ENCODE data around the gene CDH2.
A peak's percentile ranks its signal among the peaks of the same experiment; 100 is the strongest.
"Not testable (repeated sequence)": the region's sequence is repeated elsewhere in the genome, so short reads cannot be mapped to it uniquely, and the experiment has no call there.

The CDH2 gene

DNA sequence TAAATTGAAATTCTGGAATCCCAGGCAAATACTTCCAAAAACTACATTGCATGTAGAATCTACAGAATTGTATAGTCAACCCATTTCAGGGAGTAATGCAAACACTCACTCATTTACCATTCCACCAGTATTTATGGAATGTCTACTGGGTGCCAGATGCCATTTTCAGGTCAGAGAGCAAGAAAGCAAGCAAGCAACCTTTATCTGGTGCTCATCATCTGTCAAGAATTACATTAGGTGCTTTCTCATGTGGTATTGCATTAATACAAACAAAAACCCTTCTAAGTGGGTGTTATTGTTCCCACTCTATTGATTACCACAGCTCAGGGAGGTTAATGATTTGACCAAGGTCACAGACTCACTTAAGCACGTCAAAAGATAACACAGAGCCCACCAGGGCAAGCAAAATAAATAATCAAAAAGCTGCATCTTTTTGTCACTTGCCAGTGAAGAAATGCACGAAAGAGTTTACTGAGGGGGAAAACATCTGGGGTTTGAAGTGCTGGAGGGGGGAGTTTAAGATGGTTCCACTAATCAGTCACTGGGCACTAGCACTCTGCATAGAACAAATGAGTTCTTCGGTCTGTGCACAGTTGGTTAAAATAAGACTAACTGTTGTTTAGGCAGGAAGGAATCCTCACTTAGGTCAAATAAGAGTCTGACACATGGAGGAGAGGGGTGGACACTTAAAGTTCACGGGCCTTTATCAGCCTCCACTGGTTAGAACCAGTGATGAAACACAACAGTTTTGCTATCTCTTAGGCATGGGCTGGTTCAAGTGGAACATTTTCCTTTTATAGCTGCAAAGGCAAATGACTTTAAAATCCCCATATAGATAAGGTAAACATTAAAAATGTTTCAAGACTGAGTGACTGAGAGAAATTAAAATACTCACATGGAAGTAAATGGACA lies 208.8 kb downstream of the CDH2 start:
- no peak for DNase-seq
- in situ Hi-C loops (cut with MboI; ENCODE audit: low pct_unique_long_range_greater_than_20kb, low sequenced_read_pairs) = no loop called here

DNA sequence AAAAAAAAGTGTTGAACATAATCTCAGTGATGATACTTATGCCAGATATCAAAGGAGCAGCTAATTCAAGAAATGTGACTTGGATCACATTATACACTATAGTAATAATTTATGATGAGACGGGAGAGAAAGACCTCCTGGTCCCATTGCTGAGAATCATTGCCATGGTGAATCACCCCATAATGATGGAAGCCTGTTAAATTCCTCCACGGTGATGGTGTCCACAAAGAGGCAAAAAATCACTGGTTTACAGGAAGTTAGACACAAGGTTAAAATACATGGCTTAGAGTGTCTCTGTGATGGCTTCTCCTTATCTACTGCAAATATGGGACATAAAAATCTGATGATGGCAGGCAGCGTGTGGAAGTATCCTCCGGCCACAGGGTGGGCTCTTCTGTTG lies 210.0 kb downstream of the CDH2 start:
- DNase-seq = no peak
- in situ Hi-C loops (cut with MboI; ENCODE audit: low pct_unique_long_range_greater_than_20kb, low sequenced_read_pairs) = no loop called here

DNA sequence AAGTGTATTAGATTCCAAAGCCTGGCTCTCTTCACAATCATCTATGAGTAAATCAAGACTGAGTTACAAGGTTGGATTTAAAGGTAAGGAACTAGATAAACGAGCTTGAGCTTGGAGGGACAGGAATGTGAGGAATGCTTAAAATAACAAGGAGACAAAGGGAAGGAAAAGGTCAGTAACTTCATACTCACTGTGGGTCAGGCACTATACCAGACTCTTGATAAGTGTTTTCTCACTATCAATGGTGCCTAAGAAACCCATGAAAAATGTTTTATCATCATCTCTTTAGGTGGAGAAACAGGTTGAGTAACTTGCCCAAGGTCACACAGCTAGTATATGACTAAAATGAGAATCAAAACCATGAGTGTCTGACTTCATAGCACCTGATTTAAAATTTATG lies 212.1 kb downstream of the CDH2 start:
- no peak for DNase-seq
- in situ Hi-C loops (cut with MboI; ENCODE audit: low pct_unique_long_range_greater_than_20kb, low sequenced_read_pairs) = no loop called here

DNA sequence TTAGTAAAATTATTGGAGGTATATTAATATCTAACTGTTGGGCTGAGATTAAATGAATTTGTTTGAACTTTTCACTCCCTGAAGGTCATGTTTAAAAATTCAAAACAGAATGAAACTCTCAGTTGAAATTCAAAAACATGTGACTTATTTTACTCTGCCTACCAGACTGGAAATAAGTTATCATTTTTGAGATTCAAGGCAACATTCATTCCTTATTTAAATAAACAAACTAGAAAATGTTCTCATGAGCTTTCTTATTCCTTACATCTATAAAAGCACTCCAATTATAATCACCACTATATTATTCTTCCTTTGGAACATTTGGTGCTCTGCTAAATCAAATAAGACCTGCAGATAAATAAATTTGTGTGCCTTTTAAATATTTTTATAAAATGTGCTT lies 217.8 kb downstream of the CDH2 start:
- in situ Hi-C loops (cut with MboI; ENCODE audit: low pct_unique_long_range_greater_than_20kb, low sequenced_read_pairs) = no loop called here

DNA sequence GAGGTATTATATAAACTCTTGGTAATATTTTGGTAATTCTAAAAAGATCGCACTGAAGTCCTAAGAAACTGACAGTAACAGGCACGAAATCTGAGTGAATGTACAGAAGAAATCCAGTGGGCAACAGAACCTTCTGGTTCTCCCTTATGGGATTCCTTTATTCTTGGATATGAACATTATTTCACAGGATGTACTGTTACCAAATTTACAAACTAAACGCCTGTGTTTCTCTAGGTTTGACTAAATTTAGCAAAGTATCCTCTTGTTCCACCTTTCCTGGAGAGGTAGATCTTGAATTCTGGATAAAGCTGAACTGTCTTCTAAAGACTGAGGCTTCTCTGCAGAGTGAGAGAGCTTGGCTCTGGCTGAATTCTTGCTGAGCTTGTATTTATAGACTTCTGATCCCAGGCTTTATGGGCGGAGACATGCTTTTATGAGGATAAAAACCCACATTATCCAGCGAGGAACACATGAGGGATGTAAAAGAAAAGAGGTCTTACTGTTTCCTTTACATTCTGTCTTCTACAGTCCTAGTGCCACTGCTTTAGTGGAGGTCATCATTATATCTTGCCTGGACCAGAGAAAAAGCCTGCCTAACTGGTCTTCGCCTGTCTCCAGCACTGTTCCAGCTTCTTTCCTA lies 220.8 kb downstream of the CDH2 start:
- in situ Hi-C loops (cut with MboI; ENCODE audit: low pct_unique_long_range_greater_than_20kb, low sequenced_read_pairs) = no loop called here
- no peak for DNase-seq

More for the DNA sequence above, 217.8 kb downstream of the CDH2 start:
- DNase-seq = no peak

DNA sequence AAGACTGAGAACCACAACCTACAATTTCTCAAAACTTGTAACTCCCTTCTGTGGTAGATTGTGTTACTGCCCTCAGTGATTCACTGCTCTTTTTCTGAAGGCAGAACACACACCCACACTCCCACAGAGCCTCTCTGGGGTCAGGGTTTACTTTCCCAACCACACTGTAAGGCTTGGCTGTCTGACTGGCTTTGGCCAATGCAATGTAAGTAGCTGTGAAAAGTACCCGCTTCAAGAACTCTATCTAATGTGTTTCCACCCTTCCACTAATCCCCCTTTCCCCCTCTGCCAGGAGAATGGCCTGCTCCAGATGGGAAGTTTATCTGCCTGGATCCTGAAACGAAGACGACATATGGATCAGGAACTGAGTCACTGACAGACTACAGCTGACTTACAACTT lies 222.7 kb downstream of the CDH2 start:
- in situ Hi-C loops (cut with MboI; ENCODE audit: low pct_unique_long_range_greater_than_20kb, low sequenced_read_pairs) = no loop called here
- no peak for DNase-seq

DNA sequence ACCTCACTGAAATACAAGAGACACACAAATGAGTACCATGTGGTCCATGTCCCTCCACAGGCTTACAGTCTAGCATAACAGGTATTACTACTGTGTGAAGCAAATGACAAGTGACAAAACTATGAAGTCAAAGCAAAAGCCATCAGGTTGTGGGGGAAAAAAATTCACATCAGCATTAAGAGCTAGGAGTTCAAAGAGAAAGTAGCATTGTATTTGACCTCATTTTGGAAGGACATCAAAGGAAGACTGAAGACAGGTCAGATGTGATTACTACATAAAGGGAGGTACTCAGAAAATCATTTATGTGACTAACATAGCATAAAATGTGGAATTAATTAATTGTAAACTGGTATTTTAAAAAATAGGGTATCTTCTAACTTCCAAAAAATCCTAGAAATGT lies 224.2 kb downstream of the CDH2 start:
- in situ Hi-C loops (cut with MboI; ENCODE audit: low pct_unique_long_range_greater_than_20kb, low sequenced_read_pairs) = no loop called here
- DNase-seq = no peak

DNA sequence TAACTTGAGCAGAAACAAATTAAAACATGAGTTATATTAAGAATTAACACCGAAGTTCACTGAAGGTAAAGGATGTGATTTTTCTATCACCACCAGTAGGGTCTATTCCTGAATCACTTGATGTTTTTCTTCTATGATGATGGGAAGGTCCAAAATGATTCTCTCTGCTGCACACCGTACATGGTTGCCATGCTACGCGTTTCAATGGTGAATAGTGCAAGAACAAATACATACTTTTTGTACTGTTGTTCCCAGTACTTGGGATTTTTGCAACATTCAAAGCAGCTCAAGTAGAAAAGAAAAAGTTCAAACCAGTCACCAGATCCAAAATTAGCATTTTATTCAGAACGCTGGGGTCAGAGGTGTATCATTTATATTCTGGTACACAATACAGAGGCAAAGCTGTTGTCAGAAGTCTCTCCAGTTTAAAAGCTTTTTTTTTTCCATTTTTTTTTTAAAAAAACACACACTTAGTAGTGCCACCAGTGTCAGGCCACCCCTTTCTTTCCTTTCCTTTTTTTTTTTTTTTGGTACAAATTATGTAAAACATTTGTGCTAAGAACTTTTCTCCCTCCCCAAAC lies 226.2 kb downstream of the CDH2 start:
- in situ Hi-C loops (cut with MboI; ENCODE audit: low pct_unique_long_range_greater_than_20kb, low sequenced_read_pairs) = no loop called here
- no peak for DNase-seq

DNA sequence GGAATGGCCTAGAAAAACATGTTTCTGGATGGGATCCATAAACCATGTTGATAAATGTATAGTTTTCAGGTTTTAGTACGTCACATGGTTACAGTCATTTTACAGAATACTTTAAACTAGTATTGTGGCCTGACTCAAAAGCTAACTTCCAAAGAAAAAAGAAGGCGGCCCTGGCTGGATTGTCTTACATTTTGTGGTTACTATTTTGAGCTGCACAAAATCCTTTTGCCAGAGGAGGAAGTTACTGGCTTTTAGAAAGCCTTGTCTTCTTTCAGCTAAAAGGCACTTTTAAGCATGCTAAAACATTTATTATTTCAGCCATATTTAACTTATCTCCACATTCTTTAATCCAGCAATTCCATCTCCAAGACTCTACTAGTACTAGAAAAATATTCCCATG lies 227.9 kb downstream of the CDH2 start:
- in situ Hi-C loops (cut with MboI; ENCODE audit: low pct_unique_long_range_greater_than_20kb, low sequenced_read_pairs) = no loop called here
- DNase-seq = peak; percentile 7

DNA sequence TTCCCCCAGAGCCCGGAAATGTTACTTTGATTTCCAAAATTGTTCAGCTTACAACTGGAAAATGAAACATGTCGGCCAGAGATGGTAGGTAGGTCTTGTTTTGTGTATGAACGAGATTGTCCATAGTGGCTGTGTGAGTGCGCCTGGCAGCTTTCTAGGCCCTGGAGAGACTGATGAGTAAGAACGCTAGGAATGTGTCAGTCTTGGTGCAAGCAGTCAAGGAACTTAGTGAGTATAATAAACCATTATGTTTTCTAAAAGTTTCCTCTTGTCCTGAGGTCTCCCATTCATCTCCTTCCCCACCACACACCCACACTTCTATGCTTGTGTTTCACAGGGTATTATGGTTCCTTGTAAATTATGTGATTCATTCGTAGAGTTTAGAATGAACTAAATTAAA lies 234.2 kb downstream of the CDH2 start:
- no peak for DNase-seq
- in situ Hi-C loops (cut with MboI; ENCODE audit: low pct_unique_long_range_greater_than_20kb, low sequenced_read_pairs) = no loop called here

DNA sequence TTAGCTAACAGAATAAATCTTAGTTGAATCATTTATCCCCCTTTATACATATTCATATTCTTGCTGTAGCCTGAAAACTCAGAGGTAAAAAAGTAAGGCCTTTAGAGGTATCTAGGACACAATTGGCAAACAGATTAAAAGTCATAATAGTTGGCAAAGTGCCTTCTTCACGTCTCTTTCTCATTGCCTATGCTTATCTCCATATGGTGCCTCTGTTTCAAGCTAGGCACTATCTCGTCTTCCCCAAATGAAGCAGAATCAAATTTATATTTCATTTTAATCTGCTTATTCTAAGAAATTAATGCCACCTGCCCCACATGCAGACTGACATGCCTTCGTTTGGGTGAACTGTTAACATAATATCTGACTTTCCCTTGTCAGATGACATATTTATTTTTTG lies 245.4 kb downstream of the CDH2 start:
- in situ Hi-C loops (cut with MboI; ENCODE audit: low pct_unique_long_range_greater_than_20kb, low sequenced_read_pairs) = no loop called here
- no peak for DNase-seq

DNA sequence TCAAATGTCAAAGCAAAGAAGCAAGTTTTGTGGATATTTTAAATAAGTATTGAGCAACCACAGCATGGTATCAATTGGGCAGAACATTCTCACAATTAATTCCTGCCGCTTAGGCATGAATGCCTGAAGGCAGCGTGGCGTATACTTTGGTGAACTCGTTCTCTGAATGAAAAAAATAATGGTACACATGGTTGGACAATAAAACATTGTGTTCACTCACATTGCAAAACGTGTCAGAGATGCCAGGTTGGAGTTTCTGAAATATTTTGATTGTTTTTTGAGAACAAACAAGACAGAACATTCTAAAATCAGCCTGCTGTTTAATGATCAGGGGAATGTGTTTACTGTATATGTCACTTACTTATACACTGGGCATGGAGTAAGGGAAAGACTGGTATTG lies 254.2 kb downstream of the CDH2 start:
- in situ Hi-C loops (cut with MboI; ENCODE audit: low pct_unique_long_range_greater_than_20kb, low sequenced_read_pairs) = no loop called here
- DNase-seq = no peak

DNA sequence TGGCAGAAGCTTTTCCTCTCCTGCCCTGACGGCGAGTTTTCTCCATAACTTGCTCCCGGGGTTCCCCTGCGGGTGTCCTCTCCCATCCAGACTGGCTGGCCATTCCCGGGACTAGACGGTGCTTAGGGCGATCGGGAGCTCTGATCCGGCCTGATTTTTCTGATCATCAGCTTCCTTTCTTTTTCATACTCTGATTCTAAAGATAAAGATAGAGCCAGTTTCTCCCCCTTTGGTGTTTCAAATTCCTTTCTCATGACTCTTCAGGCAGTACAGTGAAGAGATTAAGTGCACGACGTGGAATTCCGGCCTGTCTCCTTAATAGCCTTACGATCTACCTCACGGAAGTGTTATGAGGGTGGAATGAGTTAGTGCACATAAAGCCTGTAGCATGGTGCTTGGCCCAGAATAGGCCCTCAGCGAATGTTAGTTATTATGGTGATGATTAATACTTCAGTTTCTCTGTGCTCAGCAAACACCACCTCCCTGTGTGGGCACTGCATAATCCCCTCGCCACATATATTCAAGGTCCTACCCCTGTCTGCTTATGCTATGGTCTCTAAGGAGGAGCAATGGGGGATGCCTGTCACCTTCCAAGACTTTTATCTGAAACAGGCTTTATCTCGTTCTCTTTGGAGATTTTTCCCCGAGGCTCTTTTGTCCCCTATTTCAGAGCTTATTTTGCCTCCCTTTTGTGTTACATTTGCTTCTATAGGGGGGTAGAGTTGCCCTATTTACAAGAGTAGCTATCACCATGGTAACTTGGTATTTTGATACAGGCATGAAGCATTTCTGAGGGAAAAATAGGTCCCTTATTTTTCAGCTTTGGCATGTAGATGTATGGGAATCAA lies 254.8 kb downstream of the CDH2 start:
- no peak for DNase-seq
- in situ Hi-C loops (cut with MboI; ENCODE audit: low pct_unique_long_range_greater_than_20kb, low sequenced_read_pairs) = no loop called here

DNA sequence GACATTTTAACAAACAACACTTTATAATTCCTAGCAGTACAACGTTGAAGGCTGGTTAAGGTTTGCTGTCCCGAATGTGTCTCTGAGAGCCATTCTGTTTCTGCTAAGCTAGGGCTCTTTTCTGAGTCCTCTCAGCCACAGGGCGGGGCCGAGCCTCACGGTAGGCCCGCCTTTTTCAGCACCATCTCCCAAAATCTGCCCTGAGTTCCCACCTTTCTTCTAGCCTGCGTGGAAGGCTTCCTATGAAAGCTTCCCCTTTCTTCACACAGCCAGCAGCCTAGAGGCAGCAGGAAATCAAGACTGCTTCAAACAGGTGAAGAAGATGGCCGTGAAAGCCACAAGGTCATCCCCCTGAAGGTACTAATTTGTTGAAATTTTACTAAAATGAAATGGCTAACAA lies 255.5 kb downstream of the CDH2 start:
- DNase-seq = no peak
- in situ Hi-C loops (cut with MboI; ENCODE audit: low pct_unique_long_range_greater_than_20kb, low sequenced_read_pairs) = no loop called here

DNA sequence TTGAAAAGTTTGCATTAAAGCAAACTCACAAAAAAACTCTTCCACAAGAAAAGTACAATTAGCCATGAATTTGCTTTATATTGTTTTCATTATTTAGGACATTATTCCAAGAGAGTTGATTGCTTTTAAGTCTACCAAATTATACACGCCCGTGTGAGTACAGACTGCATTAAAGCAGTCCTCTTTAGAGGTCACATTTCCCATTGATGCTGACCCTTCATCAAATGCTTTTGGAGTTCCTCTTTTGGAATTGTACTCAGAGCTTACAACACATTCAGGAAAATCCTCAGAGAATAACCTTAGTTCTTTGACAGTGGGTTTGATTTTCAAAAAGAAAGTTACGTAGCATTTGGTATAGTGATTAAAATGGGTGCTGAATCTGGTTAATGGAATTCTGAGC lies 256.1 kb downstream of the CDH2 start:
- in situ Hi-C loops (cut with MboI; ENCODE audit: low pct_unique_long_range_greater_than_20kb, low sequenced_read_pairs) = no loop called here
- DNase-seq = no peak

DNA sequence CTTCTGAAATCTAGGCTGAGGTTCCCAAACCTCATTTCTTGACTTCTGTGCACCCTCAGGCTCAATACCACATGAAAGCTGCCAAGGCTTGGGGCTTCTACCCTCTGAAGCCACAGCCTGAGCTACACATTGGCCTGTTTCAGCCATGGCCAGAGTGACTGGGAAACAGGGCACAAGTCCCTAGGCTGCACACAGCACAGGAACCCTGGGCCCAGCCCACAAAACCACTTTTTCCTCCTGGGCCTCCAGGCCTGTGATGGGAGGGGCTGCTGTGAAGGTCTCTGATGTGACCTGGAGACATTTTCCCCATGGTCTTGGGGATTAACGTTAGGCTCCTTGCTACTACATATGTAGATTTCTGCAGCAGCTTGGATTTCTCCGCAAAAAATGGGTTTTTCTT lies 270.7 kb downstream of the CDH2 start:
- in situ Hi-C loops (cut with MboI; ENCODE audit: low pct_unique_long_range_greater_than_20kb, low sequenced_read_pairs); DNase-seq: not testable (repeated sequence)

DNA sequence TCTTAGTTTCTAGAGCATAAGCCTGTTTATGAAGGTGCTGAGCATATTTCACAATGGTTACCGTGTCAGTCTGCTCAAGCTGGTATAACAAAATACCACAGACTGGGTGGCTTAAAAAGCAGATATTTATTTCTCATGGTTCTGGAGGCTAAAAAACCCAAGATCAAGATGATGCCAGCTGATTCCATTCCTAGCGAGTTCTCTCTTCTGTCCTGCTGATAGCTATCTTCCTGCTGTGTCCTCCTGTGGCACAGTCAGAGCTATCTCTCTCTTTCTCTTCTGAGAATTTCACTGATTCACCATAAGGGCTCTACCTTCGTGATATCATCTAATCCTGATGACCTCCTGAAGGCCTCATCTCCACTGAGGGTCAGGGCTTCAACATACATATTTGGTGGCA lies 273.0 kb downstream of the CDH2 start:
- in situ Hi-C loops (cut with MboI; ENCODE audit: low pct_unique_long_range_greater_than_20kb, low sequenced_read_pairs) = no loop called here
- no peak for DNase-seq

DNA sequence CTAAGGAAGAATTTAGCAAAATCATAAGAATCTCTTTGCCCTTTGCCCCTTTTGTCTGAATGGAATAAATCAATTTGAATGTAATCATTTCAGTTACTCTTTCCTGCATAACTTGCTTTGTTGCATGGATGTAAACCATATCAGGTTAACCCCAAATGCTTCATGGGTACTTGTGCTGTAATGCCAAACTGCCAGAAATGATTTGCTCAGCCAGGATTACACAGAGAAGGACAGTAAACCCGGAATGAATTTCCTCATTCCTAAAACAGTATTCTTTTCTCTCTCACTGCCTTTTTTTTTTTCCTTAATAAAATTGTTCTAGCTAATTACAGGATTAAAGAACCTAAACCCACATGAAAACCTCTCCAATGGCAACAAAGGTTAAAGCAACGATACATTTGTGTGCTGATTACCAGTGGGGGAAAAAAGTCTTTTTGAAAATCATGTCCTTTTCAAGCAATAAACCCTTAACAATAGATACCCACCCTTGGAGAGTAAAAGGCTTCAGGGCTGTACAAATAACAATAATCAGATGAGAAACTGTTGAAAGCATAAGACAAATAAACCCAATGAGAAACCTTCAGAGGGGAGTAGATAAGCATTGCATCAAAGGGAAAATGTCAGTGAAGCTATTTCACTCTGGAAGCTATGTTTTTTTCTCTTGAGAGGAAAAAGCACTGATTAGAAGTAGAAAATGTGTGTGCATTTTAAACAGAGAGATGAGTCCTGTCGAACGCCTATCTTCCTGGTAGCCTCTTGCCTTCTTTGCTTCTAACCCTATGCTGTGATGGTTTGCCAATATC lies 275.3 kb downstream of the CDH2 start:
- no peak for DNase-seq
- in situ Hi-C loops (cut with MboI; ENCODE audit: low pct_unique_long_range_greater_than_20kb, low sequenced_read_pairs) = no loop called here

Measured in KBM-7 (cell line).